Astrocyte (in vitro differentiated cells and primary cell): ENCODE results near the gene TATDN3.

Experiments used
- CTCF ChIP-seq: IDR thresholded peaks from 2 replicates; pipeline ENCODE4 v1.5.1; 2011; ENCODE audit warnings: low read depth, mild to moderate bottlenecking, inconsistent platforms, low read length, moderate library complexity; ENCODE audit not compliant: insufficient read depth
- EZH2 ChIP-seq: IDR thresholded peaks from 2 replicates; pipeline ENCODE4 v1.6.1; 2012; ENCODE audit warnings: mild to moderate bottlenecking, low read length, inconsistent platforms; ENCODE audit not compliant: insufficient read depth

GRCh38 chr1:212820969-212821368 lies 29.3 kb downstream of the TATDN3 start:
- TF ChIP-seq CTCF (no peak), EZH2 (no peak)
